K562 (cell line): ENCODE data around the gene SCAMP3. TPM values are rescaled to one million over a fixed set of nuclear protein-coding genes. Genes with fewer than 3 reads are reported as not detected.

Experiments used
- AFF4 ChIP-seq: sonication (generic); formaldehyde crosslinking; IDR thresholded peaks from 2 replicates; pipeline ENCODE4 v1.8.0; 2023; ENCODE audit warnings: mild to moderate bottlenecking, missing genetic modification reagents
- ARID3B ChIP-seq: fragments of 250-450 bp; sonication (Bioruptor Pico); IDR thresholded peaks from 2 replicates; pipeline ENCODE4 v1.4.0; 2020; ENCODE audit warnings: borderline replicate concordance
- ELF4 ChIP-seq: fragments of 450-650 bp; formaldehyde crosslinking; IDR thresholded peaks from 2 replicates; pipeline ENCODE4 v1.4.0; 2022; ENCODE audit warnings: missing genetic modification characterization
- ERF ChIP-seq: fragments of 450-650 bp; formaldehyde crosslinking; IDR thresholded peaks from 2 replicates; pipeline ENCODE4 v1.4.0; 2020; ENCODE audit warnings: mild to moderate bottlenecking, mixed read lengths
- HDAC2 ChIP-seq: fragments of 450-650 bp; IDR thresholded peaks from 2 replicates; pipeline ENCODE4 v1.6.1; 2016; ENCODE audit warnings: mild to moderate bottlenecking
- MAFK ChIP-seq: IDR thresholded peaks from 2 replicates; pipeline ENCODE4 v1.6.1; 2011; ENCODE audit warnings: low read length, improper control_type of control experiment
- NR4A1 ChIP-seq, 2 experiments: fragments of 250-450 bp in 1 of 2; fragments of 450-650 bp in 1 of 2; sonication (Bioruptor Pico) in 1 of 2; IDR thresholded peaks; 2 replicates each; pipeline versions ENCODE4 v1.4.0 to v1.6.1; 2016 to 2020; ENCODE audit warnings: mild to moderate bottlenecking in 2 of 2, missing compliant biosample characterization in 1 of 2, missing genetic modification characterization in 1 of 2, moderate library complexity in 1 of 2
- RB1 ChIP-seq: fragments of 450-650 bp; IDR thresholded peaks from 2 replicates; pipeline ENCODE4 v1.6.1; 2017; ENCODE audit warnings: low read depth, mild to moderate bottlenecking
- RREB1 ChIP-seq: fragments of 250-450 bp; sonication (Bioruptor Pico); IDR thresholded peaks from 2 replicates; pipeline ENCODE4 v1.4.0; 2020
- RUNX1 ChIP-seq: sonication (generic); IDR thresholded peaks from 2 replicates; pipeline ENCODE4 v1.6.1; 2016; ENCODE audit warnings: antibody characterized with exemption, low read depth
- SIN3B ChIP-seq: fragments of 450-650 bp; IDR thresholded peaks from 2 replicates; pipeline ENCODE4 v1.6.1; 2017; ENCODE audit warnings: low read depth, mild to moderate bottlenecking, moderate library complexity
- SMAD3 ChIP-seq: fragments of 450-650 bp; formaldehyde crosslinking; conservative IDR thresholded peaks from 2 replicates; pipeline ENCODE4 v1.4.0; 2020; ENCODE audit warnings: mild to moderate bottlenecking
- SMARCC2 ChIP-seq: fragments of 450-650 bp; IDR thresholded peaks from 2 replicates; pipeline ENCODE4 v1.6.1; 2017; ENCODE audit warnings: antibody characterized with exemption, moderate library complexity, mild to moderate bottlenecking, low read depth
- XRCC5 ChIP-seq: fragments of 200-400 bp; formaldehyde crosslinking; IDR thresholded peaks from 2 replicates; pipeline ENCODE4 v1.6.1; 2017; ENCODE audit warnings: low read depth, mild to moderate bottlenecking, low read length
- polyA plus RNA-seq, 8 experiments: library from polyadenylated mRNA; depleted of rRNA in 4 of 8; stranded (reverse) in 5 of 8; unstranded in 3 of 8; fragments of >200 nt; fragmentation: Nextera tagmentation in 2 of 8; fragmentation: Illumina TruSeq in 1 of 8; extraction: Ambion mirVana in 2 of 8; extraction: Trizol in 1 of 8; gene quantifications; 2 replicates each; pipeline versions ENCODE4 v1.2.1 to v1.2.3, GENCODE V29; 2011 to 2014; ENCODE audit warnings: inconsistent platforms in 1 of 8, missing spikeins in 1 of 8
- total RNA-seq, 7 experiments: library from RNA; depleted of rRNA in 6 of 7; stranded (reverse); fragments of >200 nt in 6 of 7; fragmentation: Illumina TruSeq in 2 of 7; extraction: Trizol in 2 of 7; gene quantifications; 2 replicates each; pipeline versions ENCODE4 v1.2.1 to v1.2.3, GENCODE V29; 2011 to 2021; ENCODE audit warnings: low replicate concordance in 1 of 7
- TF ChIP-seq, protein P1 (sequence below): sonication (generic); IDR thresholded peaks from 2 replicates; pipeline ENCODE4 v1.6.1; 2016

Gene SCAMP3
- total and polyA plus RNA-seq, 9 of the 15 experiments (the other 6 are each of a cell fraction or from before 2014, with no cell fraction given), result 14.2 to 131 (median 86.1) TPM

GRCh38 chr1:155208541-155209311 lies 53.4 kb downstream of the SCAMP3 start, which contains the start of gene MTX1 (continued):
- TF ChIP-seq, protein P1, sequence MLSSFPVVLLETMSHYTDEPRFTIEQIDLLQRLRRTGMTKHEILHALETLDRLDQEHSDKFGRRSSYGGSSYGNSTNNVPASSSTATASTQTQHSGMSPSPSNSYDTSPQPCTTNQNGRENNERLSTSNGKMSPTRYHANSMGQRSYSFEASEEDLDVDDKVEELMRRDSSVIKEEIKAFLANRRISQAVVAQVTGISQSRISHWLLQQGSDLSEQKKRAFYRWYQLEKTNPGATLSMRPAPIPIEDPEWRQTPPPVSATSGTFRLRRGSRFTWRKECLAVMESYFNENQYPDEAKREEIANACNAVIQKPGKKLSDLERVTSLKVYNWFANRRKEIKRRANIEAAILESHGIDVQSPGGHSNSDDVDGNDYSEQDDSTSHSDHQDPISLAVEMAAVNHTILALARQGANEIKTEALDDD, result no peak
- TF ChIP-seq SMAD3 (no peak), ERF (CRISPR knock-in tag) (no peak), HDAC2 (peak; percentile 76), ARID3B (CRISPR knock-in tag) (no peak), ELF4 (CRISPR knock-in tag) (peak; percentile 47; the same call in 1 of the 2 replicates), AFF4 (CRISPR knock-in tag) (peak; percentile 83; the same call in 1 of the 2 replicates), MAFK (no peak), RREB1 (no peak), SMARCC2 (no peak), RUNX1 (no peak), NR4A1 (CRISPR knock-in tag; IDR thresholded peaks at IDR 0.05) (no peak), NR4A1 (tag; IDR thresholded peaks at IDR 0.05) (no peak), SIN3B (no peak), XRCC5 (peak; percentile 54; the same call in 1 of the 2 replicates), RB1 (peak; percentile 23)
